ENCODE measurements around the gene NUP88.

DNA sequence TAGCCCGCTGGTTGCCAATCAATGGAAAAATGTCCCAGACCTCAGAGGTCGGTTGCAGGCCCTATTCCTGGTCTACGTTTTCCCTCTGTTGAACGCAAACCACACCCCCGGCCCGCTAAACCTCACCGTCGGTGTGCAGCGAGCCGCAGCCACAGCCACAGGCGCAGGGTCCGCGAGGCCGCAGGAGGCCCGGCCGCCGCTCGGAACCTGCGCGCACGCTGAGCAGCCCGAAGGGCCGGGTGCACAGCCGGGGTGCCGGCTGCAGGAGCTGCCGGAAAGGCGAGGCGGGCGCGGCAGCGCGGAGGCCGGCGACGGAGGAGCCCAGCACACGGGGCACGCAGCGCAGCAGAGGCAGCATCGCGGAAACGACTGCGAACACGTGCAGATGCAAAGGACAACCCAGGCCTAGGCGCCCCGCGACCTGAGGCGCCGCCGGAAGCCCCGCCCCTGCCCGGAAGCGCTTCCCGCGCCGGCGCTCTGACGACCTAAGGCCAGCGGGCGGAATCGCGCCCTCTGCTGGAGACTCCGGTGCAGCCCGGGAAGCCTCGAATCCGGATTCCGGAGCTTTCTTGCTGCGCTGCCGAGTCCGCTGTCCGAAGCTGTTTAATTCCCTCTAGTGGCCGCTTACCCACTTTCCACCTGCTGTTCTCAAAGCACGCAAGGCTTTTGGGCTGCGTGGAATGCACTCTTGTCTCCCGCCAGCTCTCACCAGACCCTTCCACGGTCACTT lies 19.4 kb upstream of the NUP88 start, which contains the start of gene C1QBP:
- TF ChIP-seq, protein P1, sequence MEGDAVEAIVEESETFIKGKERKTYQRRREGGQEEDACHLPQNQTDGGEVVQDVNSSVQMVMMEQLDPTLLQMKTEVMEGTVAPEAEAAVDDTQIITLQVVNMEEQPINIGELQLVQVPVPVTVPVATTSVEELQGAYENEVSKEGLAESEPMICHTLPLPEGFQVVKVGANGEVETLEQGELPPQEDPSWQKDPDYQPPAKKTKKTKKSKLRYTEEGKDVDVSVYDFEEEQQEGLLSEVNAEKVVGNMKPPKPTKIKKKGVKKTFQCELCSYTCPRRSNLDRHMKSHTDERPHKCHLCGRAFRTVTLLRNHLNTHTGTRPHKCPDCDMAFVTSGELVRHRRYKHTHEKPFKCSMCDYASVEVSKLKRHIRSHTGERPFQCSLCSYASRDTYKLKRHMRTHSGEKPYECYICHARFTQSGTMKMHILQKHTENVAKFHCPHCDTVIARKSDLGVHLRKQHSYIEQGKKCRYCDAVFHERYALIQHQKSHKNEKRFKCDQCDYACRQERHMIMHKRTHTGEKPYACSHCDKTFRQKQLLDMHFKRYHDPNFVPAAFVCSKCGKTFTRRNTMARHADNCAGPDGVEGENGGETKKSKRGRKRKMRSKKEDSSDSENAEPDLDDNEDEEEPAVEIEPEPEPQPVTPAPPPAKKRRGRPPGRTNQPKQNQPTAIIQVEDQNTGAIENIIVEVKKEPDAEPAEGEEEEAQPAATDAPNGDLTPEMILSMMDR (IDR thresholded peaks at IDR 0.05; ENCODE audit: low read depth, low read length, poor library complexity, severe bottlenecking) = peak; percentile 96
- TF ChIP-seq EZH2phosphoT487 (IDR thresholded peaks at IDR 0.05; ENCODE audit: borderline replicate concordance, low read length) = no peak
